Trophoblast cell (in vitro differentiated cells and primary cell): ENCODE data around the gene PTP4A2.

ENCODE experiments used
- DNase-seq, 2 donors: peaks; one replicate each; pipeline ENCODE4 v3.0.0-alpha.2; 2016
- H2AFZ ChIP-seq: 2 replicates; pipeline ENCODE4 v1.6.1; 2013; ENCODE audit warnings: low read length, moderate library complexity, mild to moderate bottlenecking; ENCODE audit not compliant: insufficient read depth, poor library complexity
- H2AK5ac ChIP-seq: 2 replicates; pipeline ENCODE4 v1.6.1; 2013; ENCODE audit warnings: mild to moderate bottlenecking, low read length
- H2BK120ac ChIP-seq: 2 replicates; pipeline ENCODE4 v1.6.1; 2013; ENCODE audit warnings: low read length, mild to moderate bottlenecking, moderate library complexity; ENCODE audit not compliant: insufficient read depth, poor library complexity
- H2BK12ac ChIP-seq: 2 replicates; pipeline ENCODE4 v1.6.1; 2013; ENCODE audit warnings: mild to moderate bottlenecking, low read length, moderate library complexity
- H2BK5ac ChIP-seq: 2 replicates; pipeline ENCODE4 v1.6.1; 2013; ENCODE audit warnings: low read length, low read depth, moderate library complexity, mild to moderate bottlenecking; ENCODE audit not compliant: poor library complexity
- H3K14ac ChIP-seq: 2 replicates; pipeline ENCODE4 v1.6.1; 2013; ENCODE audit warnings: mild to moderate bottlenecking, low read length
- H3K18ac ChIP-seq: 2 replicates; pipeline ENCODE4 v1.6.1; 2013; ENCODE audit warnings: mild to moderate bottlenecking, low read length
- H3K23ac ChIP-seq: 2 replicates; pipeline ENCODE4 v1.6.1; 2013; ENCODE audit warnings: low read length
- H3K27ac ChIP-seq: 2 replicates; pipeline ENCODE4 v1.5.1; 2013; ENCODE audit warnings: low read depth, mild to moderate bottlenecking, inconsistent platforms, low read length, moderate library complexity
- H3K27me3 ChIP-seq: 2 replicates; pipeline ENCODE4 v1.6.1; 2013; ENCODE audit warnings: inconsistent platforms, mild to moderate bottlenecking, low read length, moderate library complexity; ENCODE audit not compliant: insufficient read depth
- H3K36me3 ChIP-seq, 2 experiments: 1 replicate in 1 of 2; 2 replicates in 1 of 2; pipeline ENCODE4 v1.6.1; 2013; ENCODE audit warnings: low read length in 2 of 2, mild to moderate bottlenecking in 2 of 2, moderate library complexity in 1 of 2; ENCODE audit not compliant: insufficient read depth in 2 of 2, control insufficient read depth in 1 of 2
- H3K4ac ChIP-seq: 2 replicates; pipeline ENCODE4 v1.6.1; 2013; ENCODE audit warnings: low read depth, mild to moderate bottlenecking, low read length, moderate library complexity
- H3K4me1 ChIP-seq, 2 experiments: 1 replicate in 1 of 2; 2 replicates in 1 of 2; pipeline ENCODE4 v1.6.1; 2013; ENCODE audit warnings: low read length in 2 of 2, mild to moderate bottlenecking in 2 of 2, moderate library complexity in 1 of 2; ENCODE audit not compliant: insufficient read depth in 2 of 2, control insufficient read depth in 1 of 2
- H3K4me2 ChIP-seq: 2 replicates; pipeline ENCODE4 v1.6.1; 2013; ENCODE audit warnings: inconsistent platforms, mild to moderate bottlenecking, low read length, moderate library complexity
- H3K4me3 ChIP-seq: 2 replicates; pipeline ENCODE4 v1.5.1; 2013; ENCODE audit warnings: mild to moderate bottlenecking, low read depth, low read length, inconsistent platforms
- H3K79me1 ChIP-seq: one replicate; pipeline ENCODE4 v1.6.1; 2013; ENCODE audit warnings: low read length
- H3K79me2 ChIP-seq: 2 replicates; pipeline ENCODE4 v1.6.1; 2013; ENCODE audit warnings: low read length, mild to moderate bottlenecking; ENCODE audit not compliant: control insufficient read depth, insufficient read depth, poor library complexity
- H3K9ac ChIP-seq: 2 replicates; pipeline ENCODE4 v1.6.1; 2013; ENCODE audit warnings: mild to moderate bottlenecking, low read length
- H3K9me3 ChIP-seq: 2 replicates; pipeline ENCODE4 v1.6.1; 2013; ENCODE audit warnings: low read depth, mild to moderate bottlenecking, control low read depth, inconsistent platforms, low read length; ENCODE audit not compliant: insufficient read depth
- H4K12ac ChIP-seq: 2 replicates; pipeline ENCODE4 v1.6.1; 2013; ENCODE audit warnings: low read depth, mild to moderate bottlenecking, low read length, moderate library complexity
- H4K8ac ChIP-seq: 2 replicates; pipeline ENCODE4 v1.6.1; 2013; ENCODE audit warnings: low read depth, mild to moderate bottlenecking, low read length, moderate library complexity
- H4K91ac ChIP-seq: one replicate; pipeline ENCODE4 v1.6.1; 2013; ENCODE audit warnings: low read depth, mild to moderate bottlenecking, low read length, moderate library complexity
- WGBS: extraction: QIAGEN DNeasy Blood & Tissue Kit; methylation state at CpG from one replicate; pipeline ENCODE4 v1.1.7; 2013; ENCODE audit warnings: missing lambda C conversion rate; ENCODE audit not compliant: insufficient read length, insufficient coverage; ENCODE audit errors: extremely low coverage; 5-methylcytosine and 5-hydroxymethylcytosine counted together

Gene PTP4A2

GRCh38 chr1:31939484-31940329 is 1.5 kb upstream of the PTP4A2 start:
- H3K4ac ChIP-seq, result peak overlapping the region; percentile 6
- H3K4me2 ChIP-seq, result no peak overlapping the region
- peak; percentile 84 to 89 for DNase-seq
- H3K23ac ChIP-seq, result no peak overlapping the region
- H4K91ac ChIP-seq, result peak overlapping the region; percentile 66
- no peak overlapping the region for H3K9ac ChIP-seq
- no CpG with 5 or more reads among the region's 16 CpGs for WGBS
- H3K79me2 ChIP-seq, result peaks cover 22% of the 10 kb centered on the region
- no peak overlapping the region for H4K8ac ChIP-seq
- no peak overlapping the region for H3K18ac ChIP-seq
- H2BK120ac ChIP-seq, result peak overlapping the region; percentile 57
- peak overlapping the region; percentile 41 for H3K14ac ChIP-seq
- no peaks in the 10 kb centered on the region for H3K36me3 ChIP-seq
- H3K9me3 ChIP-seq, result peaks cover 3% of the 10 kb centered on the region
- peaks cover 24% of the 10 kb centered on the region for H3K79me1 ChIP-seq
- H3K27me3 ChIP-seq, result no peaks in the 10 kb centered on the region
- H2AFZ ChIP-seq, result no peak overlapping the region
- no peak overlapping the region for H2AK5ac ChIP-seq
- peaks cover 11 to 17% of the 10 kb centered on the region in 2 experiments for H3K4me1 ChIP-seq
- H3K4me3 ChIP-seq, result no peak overlapping the region
- H3K27ac ChIP-seq, result peak overlapping the region; percentile 37
- peak overlapping the region; percentile 49 for H2BK5ac ChIP-seq
- no peak overlapping the region for H4K12ac ChIP-seq
- H2BK12ac ChIP-seq, result peak overlapping the region; percentile 37

GRCh38 chr1:31937300-31938183 is 626 bp downstream of the PTP4A2 start:
- Histone ChIP-seq H4K91ac (peak overlapping the region; percentile 88), H3K4me2 (peak overlapping the region; percentile 92), H3K27me3 (no peaks in the 10 kb centered on the region), H3K79me2 (peaks cover 23% of the 10 kb centered on the region), H3K9me3 (peaks cover 3% of the 10 kb centered on the region), H4K12ac (peak overlapping the region; percentile 46), H3K18ac (peak overlapping the region; percentile 95), H3K4me3 (peak overlapping the region; percentile 98), H3K9ac (peak overlapping the region; percentile 68), H3K27ac (peak overlapping the region; percentile 93), H2BK120ac (peak overlapping the region; percentile 81), H3K4ac (peak overlapping the region; percentile 99), H4K8ac (peak overlapping the region; percentile 88), H3K4me1 (peaks cover 10 to 14% of the 10 kb centered on the region in 2 experiments), H2AK5ac (peak overlapping the region; percentile 57), H3K79me1 (peaks cover 18% of the 10 kb centered on the region), H2BK5ac (peak overlapping the region; percentile 93), H3K23ac (peak overlapping the region; percentile 18), H3K36me3 (no peaks in the 10 kb centered on the region), H3K14ac (peak overlapping the region; percentile 98), H2AFZ (peak overlapping the region; percentile 82), H2BK12ac (peak overlapping the region; percentile 6)
- WGBS, result 100% methylated on average over 1 of the region's 78 CpGs
- peak; percentile 32 to 55 for DNase-seq

- Histone ChIP-seq H3K4ac (peak overlapping the region; percentile 99), H3K18ac (no peak overlapping the region), H3K79me1 (peaks cover 18% of the 10 kb centered on the region), H2BK12ac (no peak overlapping the region), H2BK5ac (peak overlapping the region; percentile 93), H3K4me3 (peak overlapping the region; percentile 98), H4K91ac (no peak overlapping the region), H2AK5ac (no peak overlapping the region), H3K23ac (no peak overlapping the region), H3K4me2 (peak overlapping the region; percentile 92), H4K12ac (no peak overlapping the region), H3K36me3 (no peaks in the 10 kb centered on the region), H3K9ac (peak overlapping the region; percentile 68), H3K4me1 (peaks cover 10 to 14% of the 10 kb centered on the region in 2 experiments), H3K27ac (no peak overlapping the region), H4K8ac (no peak overlapping the region), H3K9me3 (peaks cover 3% of the 10 kb centered on the region), H3K27me3 (no peaks in the 10 kb centered on the region), H3K14ac (no peak overlapping the region), H2AFZ (no peak overlapping the region), H3K79me2 (peaks cover 23% of the 10 kb centered on the region), H2BK120ac (no peak overlapping the region)
- no CpG with 5 or more reads among the region's 2 CpGs for WGBS
- no peak for DNase-seq
These were observed 1.2 kb downstream of the PTP4A2 start for GRCh38 chr1:31936981-31937299.

- H3K23ac ChIP-seq, result no peak overlapping the region
- H3K79me1 ChIP-seq, result peaks cover 18% of the 10 kb centered on the region
- no peak overlapping the region for H3K4me3 ChIP-seq
- peak in 1 of 2 donors; percentile 47 for DNase-seq
- peak overlapping the region; percentile 99 for H3K4ac ChIP-seq
- no peak overlapping the region for H3K18ac ChIP-seq
- no peak overlapping the region for H2AFZ ChIP-seq
- no peak overlapping the region for H2BK120ac ChIP-seq
- no peak overlapping the region for H2AK5ac ChIP-seq
- no CpG with 5 or more reads among the region's 8 CpGs for WGBS
- H3K36me3 ChIP-seq, result no peaks in the 10 kb centered on the region
- peak overlapping the region; percentile 92 for H3K4me2 ChIP-seq
- H4K12ac ChIP-seq, result no peak overlapping the region
- H3K14ac ChIP-seq, result no peak overlapping the region
- no peak overlapping the region for H4K91ac ChIP-seq
- H3K9ac ChIP-seq, result no peak overlapping the region
- H3K4me1 ChIP-seq, result peaks cover 10 to 14% of the 10 kb centered on the region in 2 experiments
- H2BK12ac ChIP-seq, result no peak overlapping the region
- H3K9me3 ChIP-seq, result peaks cover 3% of the 10 kb centered on the region
- H2BK5ac ChIP-seq, result no peak overlapping the region
- peaks cover 23% of the 10 kb centered on the region for H3K79me2 ChIP-seq
- no peak overlapping the region for H4K8ac ChIP-seq
- no peaks in the 10 kb centered on the region for H3K27me3 ChIP-seq
- no peak overlapping the region for H3K27ac ChIP-seq
These were observed 1.7 kb downstream of the PTP4A2 start for GRCh38 chr1:31936278-31936980.
